IMR-90 (cell line): ENCODE measurements around the gene TRPV4.

Source experiments
- CTCF ChIP-seq: conservative IDR thresholded peaks from 2 replicates; pipeline ENCODE4 v1.5.1; 2012; ENCODE audit warnings: mild to moderate bottlenecking, low read depth, low read length, improper control_type of control experiment
- POLR2A ChIP-seq: IDR thresholded peaks from 2 replicates; pipeline ENCODE4 v1.6.1; 2012; ENCODE audit warnings: mild to moderate bottlenecking, low read depth, low read length
- RCOR1 ChIP-seq: IDR thresholded peaks from 2 replicates; pipeline ENCODE4 v1.6.1; 2012; ENCODE audit warnings: mild to moderate bottlenecking, low read length, improper control_type of control experiment; ENCODE audit not compliant: insufficient replicate concordance

- TF ChIP-seq CTCF (no peak), POLR2A (no peak), RCOR1 (no peak)
Observed at GRCh38 chr12:109781668-109782325, 51.4 kb downstream of the TRPV4 start.
